Measurements from ENCODE around the gene EFTUD2. TPM values are rescaled to one million over a fixed set of nuclear protein-coding genes. Genes with fewer than 3 reads are reported as not detected.

Gene EFTUD2
- total and polyA plus RNA-seq, 2 donors (not counting 1 experiment from before 2014, with no cell fraction given) = 43.2 to 133 TPM

GRCh38 chr17:44915321-44915726 is 16.1 kb upstream of the EFTUD2 start, which contains the start of gene GFAP:
Gene GFAP (minus strand): TSS chr17:44915500. CDS start chr17:44915486, 14 bp downstream.
- ATAC-seq (ENCODE audit: low read depth) = no peak
- peaks cover 21% of the 10 kb centered on the region for H3K4me1 Mint-ChIP-seq
- DNase-seq = no peak
- Histone ChIP-seq H3K4me1 (ENCODE audit: control insufficient read depth in 2 of 2, insufficient read depth in 2 of 2, low read length in 2 of 2) (peaks cover 13 to 15% of the 10 kb centered on the region in 2 donors), H3K79me2 (ENCODE audit: control insufficient read depth, insufficient read depth, low read length) (no peaks in the 10 kb centered on the region), H3K9ac (ENCODE audit: low read length) (no peak within 1 kb of the TSS), H3K36me3 (replicated peaks in 1 of 2; ENCODE audit: control extremely low read depth in 1 of 2, control insufficient read depth in 1 of 2, extremely low read depth in 1 of 2, insufficient read depth in 2 of 2, low read length in 1 of 2) (no peaks in the 10 kb centered on the region), H4K20me1 (ENCODE audit: control insufficient read depth, insufficient read depth, low read length, poor library complexity, severe bottlenecking) (no peaks in the 10 kb centered on the region), H3K27me3 (replicated peaks in 1 of 4; ENCODE audit: control extremely low read depth in 1 of 4, control insufficient read depth in 3 of 4, insufficient read depth in 4 of 4, low read length in 3 of 4) (peaks cover 0 to 37% (median 9%) of the 10 kb centered on the region in 4 experiments), H3K9me3 (ENCODE audit: control extremely low read depth in 1 of 3, control insufficient read depth in 2 of 3, insufficient read depth in 1 of 3, low read length in 2 of 3) (peaks cover 0 to 7% (median 0%) of the 10 kb centered on the region in 3 donors), H3K4me3 (ENCODE audit: control extremely low read depth in 1 of 5, extremely low read depth in 1 of 5, insufficient read depth in 1 of 5, low read depth in 2 of 5, low read length in 4 of 5) (no peak within 1 kb of the TSS), H3K27ac (ENCODE audit: low read length in 2 of 2) (no peak within 1 kb of the TSS), H3K4me2 (replicated peaks; ENCODE audit: low read depth, low read length, poor library complexity, severe bottlenecking) (no peak within 1 kb of the TSS), H2AFZ (ENCODE audit: insufficient read depth, low read depth, low read length, poor library complexity, severe bottlenecking) (no peak within 1 kb of the TSS)
- intact Hi-C loops (cut with micrococcal nuclease) = no loop called here
- ChIA-PET CTCF (interaction anchor here (0.7 to 1.1 kb wide), 2 partner anchors 17 to 237 kb away, joined by 3 to 6 read pairs; no protein-coding TSS in a partner anchor), POLR2A (no interaction called here)
- no peak within 1 kb of the TSS for H3K4me3 Mint-ChIP-seq
- 87% methylated on average over 10 of the region's 17 CpGs for WGBS (ENCODE audit: insufficient coverage)
- no peak within 1 kb of the TSS for H3K27ac Mint-ChIP-seq
- no peaks in the 10 kb centered on the region for H3K9me3 Mint-ChIP-seq (ENCODE audit: insufficient read depth)
- TF ChIP-seq EZH2 (IDR thresholded peaks at IDR 0.05; ENCODE audit: borderline replicate concordance, insufficient read depth, low read depth, low read length, poor library complexity, severe bottlenecking) = no peak
- no peak for TF ChIP-seq CTCF (IDR thresholded peaks at IDR 0.05)
- peaks cover 36% of the 10 kb centered on the region for H3K27me3 Mint-ChIP-seq

- ATAC-seq (ENCODE audit: low read depth) (no peak), DNase-seq (no peak)
- intact Hi-C loops (cut with micrococcal nuclease) = no loop called here
- H4K20me1 ChIP-seq (ENCODE audit: control insufficient read depth, insufficient read depth, low read length, poor library complexity, severe bottlenecking) = no peaks in the 10 kb centered on the region
- no peak overlapping the region for H3K9ac ChIP-seq (ENCODE audit: low read length)
- H3K4me1 ChIP-seq (ENCODE audit: control insufficient read depth in 2 of 2, insufficient read depth in 2 of 2, low read length in 2 of 2) = peaks cover 9 to 13% of the 10 kb centered on the region in 2 donors
- POLR2A ChIA-PET = no interaction called here
- CTCF ChIA-PET = interaction anchor here (0.7 to 1.1 kb wide), 2 partner anchors 18 to 238 kb away, joined by 3 to 6 read pairs; no protein-coding TSS in a partner anchor
- peaks cover 16% of the 10 kb centered on the region for H3K4me1 Mint-ChIP-seq
- peaks cover 33% of the 10 kb centered on the region for H3K27me3 Mint-ChIP-seq
- peaks cover 0 to 7% (median 0%) of the 10 kb centered on the region in 3 donors for H3K9me3 ChIP-seq (ENCODE audit: control extremely low read depth in 1 of 3, control insufficient read depth in 2 of 3, insufficient read depth in 1 of 3, low read length in 2 of 3)
- TF ChIP-seq EZH2 (IDR thresholded peaks at IDR 0.05; ENCODE audit: borderline replicate concordance, insufficient read depth, low read depth, low read length, poor library complexity, severe bottlenecking) = no peak
- no peak for TF ChIP-seq CTCF (IDR thresholded peaks at IDR 0.05)
- no peak overlapping the region for H3K4me3 Mint-ChIP-seq
- H3K9me3 Mint-ChIP-seq (ENCODE audit: insufficient read depth) = no peaks in the 10 kb centered on the region
- H2AFZ ChIP-seq (ENCODE audit: insufficient read depth, low read depth, low read length, poor library complexity, severe bottlenecking) = no peak overlapping the region
- 85% methylated on average over 19 of the region's 19 CpGs for WGBS (ENCODE audit: insufficient coverage)
- no peaks in the 10 kb centered on the region for H3K36me3 ChIP-seq (replicated peaks in 1 of 2; ENCODE audit: control extremely low read depth in 1 of 2, control insufficient read depth in 1 of 2, extremely low read depth in 1 of 2, insufficient read depth in 2 of 2, low read length in 1 of 2)
- H3K79me2 ChIP-seq (ENCODE audit: control insufficient read depth, insufficient read depth, low read length) = no peaks in the 10 kb centered on the region
- H3K27ac Mint-ChIP-seq = no peak overlapping the region
- no peak overlapping the region for H3K4me2 ChIP-seq (replicated peaks; ENCODE audit: low read depth, low read length, poor library complexity, severe bottlenecking)
- peaks cover 0 to 35% (median 8%) of the 10 kb centered on the region in 4 experiments for H3K27me3 ChIP-seq (replicated peaks in 1 of 4; ENCODE audit: control extremely low read depth in 1 of 4, control insufficient read depth in 3 of 4, insufficient read depth in 4 of 4, low read length in 3 of 4)
- H3K4me3 ChIP-seq (ENCODE audit: control extremely low read depth in 1 of 5, extremely low read depth in 1 of 5, insufficient read depth in 1 of 5, low read depth in 2 of 5, low read length in 4 of 5) = no peak overlapping the region
- H3K27ac ChIP-seq (ENCODE audit: low read length in 2 of 2) = no peak overlapping the region
These were observed 15.5 kb upstream of the EFTUD2 start for GRCh38 chr17:44914698-44915271.

Measured in B cell (primary cell).